Ascending aorta (tissue), 2 donors: ENCODE measurements around the gene SEC16B. TPM values are rescaled to one million over a fixed set of nuclear protein-coding genes. Genes with fewer than 3 reads are reported as not detected.

ENCODE experiments used
- DNase-seq, 2 donors: peaks; one replicate each; pipeline ENCODE4 v3.0.0-alpha.2; 2019; ENCODE audit warnings: low spot score in 2 of 2
- H3K27ac ChIP-seq, 2 donors: fragments of 200-600 bp; sonication (generic); one replicate each; pipeline ENCODE4 v1.5.1; 2016 to 2017; ENCODE audit warnings: mild to moderate bottlenecking in 1 of 2
- H3K27me3 ChIP-seq: fragments of 200-600 bp; sonication (generic); one replicate; pipeline ENCODE4 v1.5.1; 2017
- H3K36me3 ChIP-seq, 2 donors: fragments of 200-600 bp; sonication (generic); one replicate each; pipeline ENCODE4 v1.5.1; 2016
- H3K4me1 ChIP-seq, 2 donors: fragments of 200-600 bp; sonication (generic); one replicate each; pipeline ENCODE4 v1.5.1; 2016 to 2017; ENCODE audit warnings: mild to moderate bottlenecking in 1 of 2
- H3K4me3 ChIP-seq, 2 donors: fragments of 200-600 bp; sonication (generic); one replicate each; pipeline ENCODE4 v1.5.1; 2016 to 2017; ENCODE audit warnings: mild to moderate bottlenecking in 1 of 2
- H3K9me3 ChIP-seq, 2 donors: fragments of 200-600 bp; sonication (generic); one replicate each; pipeline ENCODE4 v1.5.1; 2016
- CTCF ChIP-seq, 3 experiments: fragments of 200-600 bp in 2 of 3; fragments of 450-650 bp in 1 of 3; sonication (generic) in 2 of 3; IDR thresholded peaks; one replicate each; pipeline ENCODE4 v1.5.1; 2016 to 2019; ENCODE audit warnings: antibody characterized with exemption in 3 of 3, mild to moderate bottlenecking in 1 of 3, moderate library complexity in 1 of 3
- intact Hi-C: fragments of 100-400 bp; cut with DNase I; formaldehyde crosslinking; loops from one replicate; pipeline ENCODE4 v1.15.1; 2023
- total RNA-seq: library from RNA; depleted of rRNA; stranded (reverse); fragments of >200 nt; gene quantifications from one replicate; pipeline ENCODE4 v1.1.0, GENCODE V29; 2016

Gene SEC16B
- total RNA-seq, 1 donor from 2014 or later: 8.6 TPM

GRCh38 chr1:177935638-177936415 lies 34.0 kb downstream of the SEC16B start:
- Histone ChIP-seq H3K4me1 (no peaks in the 10 kb centered on the region), H3K9me3 (no peaks in the 10 kb centered on the region), H3K27ac (no peak overlapping the region), H3K36me3 (peaks cover 27 to 61% of the 10 kb centered on the region in 2 donors), H3K27me3 (no peaks in the 10 kb centered on the region), H3K4me3 (no peak overlapping the region)
- no peak for TF ChIP-seq CTCF (IDR thresholded peaks at IDR 0.05)
- no peak for DNase-seq
- intact Hi-C loops: no loop called here

GRCh38 chr1:177934927-177935326 lies 34.9 kb downstream of the SEC16B start:
- no peak for TF ChIP-seq CTCF (IDR thresholded peaks at IDR 0.05)
- no peaks in the 10 kb centered on the region for H3K27me3 ChIP-seq
- intact Hi-C loops: no loop called here

GRCh38 chr1:177934461-177934860 lies 35.4 kb downstream of the SEC16B start:
- intact Hi-C loops: no loop called here
- no peaks in the 10 kb centered on the region for H3K27me3 ChIP-seq
- H3K4me1 ChIP-seq: no peaks in the 10 kb centered on the region
- DNase-seq: no peak
- no peak overlapping the region for H3K27ac ChIP-seq
- TF ChIP-seq CTCF (IDR thresholded peaks at IDR 0.05): no peak
- H3K9me3 ChIP-seq: no peaks in the 10 kb centered on the region
- peaks cover 24 to 60% of the 10 kb centered on the region in 2 donors for H3K36me3 ChIP-seq
- no peak overlapping the region for H3K4me3 ChIP-seq

More at GRCh38 chr1:177934927-177935326, 34.9 kb downstream of the SEC16B start:
- DNase-seq: no peak
- no peak overlapping the region for H3K27ac ChIP-seq
- H3K36me3 ChIP-seq: peaks cover 24 to 61% of the 10 kb centered on the region in 2 donors
- no peaks in the 10 kb centered on the region for H3K4me1 ChIP-seq
- H3K4me3 ChIP-seq: no peak overlapping the region
- H3K9me3 ChIP-seq: no peaks in the 10 kb centered on the region

- Histone ChIP-seq H3K36me3 (peaks cover 24 to 58% of the 10 kb centered on the region in 2 donors), H3K9me3 (no peaks in the 10 kb centered on the region), H3K4me3 (no peak overlapping the region), H3K27me3 (no peaks in the 10 kb centered on the region), H3K4me1 (no peaks in the 10 kb centered on the region), H3K27ac (no peak overlapping the region)
- no peak for DNase-seq
- no peak for TF ChIP-seq CTCF (IDR thresholded peaks at IDR 0.05)
- intact Hi-C loops: no loop called here
These were observed 36.0 kb downstream of the SEC16B start for GRCh38 chr1:177933881-177934280.

GRCh38 chr1:177932123-177932522 lies 37.7 kb downstream of the SEC16B start:
- Histone ChIP-seq H3K4me1 (no peaks in the 10 kb centered on the region), H3K27ac (no peak overlapping the region), H3K9me3 (no peaks in the 10 kb centered on the region), H3K36me3 (peaks cover 24 to 55% of the 10 kb centered on the region in 2 donors), H3K27me3 (no peaks in the 10 kb centered on the region), H3K4me3 (no peak overlapping the region)
- no peak for TF ChIP-seq CTCF (IDR thresholded peaks at IDR 0.05)
- intact Hi-C loops: no loop called here
- DNase-seq: no peak
